ENCODE measurements around the gene TUBA8.
"Not testable (repeated sequence)": the region's sequence is repeated elsewhere in the genome, so short reads cannot be mapped to it uniquely, and the experiment has no call there.

Gene TUBA8

GRCh38 chr22:18091478-18091877, 19.1 kb upstream of the TUBA8 start:
- H3K27ac ChIP-seq (ENCODE audit: low read depth, low read length), result no peak overlapping the region
- no peak overlapping the region for H3K4me3 ChIP-seq (ENCODE audit: low read length)
- WGBS, result 90% methylated on average over 7 of the region's 7 CpGs
- H3K9ac ChIP-seq (ENCODE audit: low read depth, low read length), result no peak overlapping the region
- peaks cover 47% of the 10 kb centered on the region for H3K36me3 ChIP-seq (ENCODE audit: insufficient read depth, low read length)
- no peaks in the 10 kb centered on the region for H3K27me3 ChIP-seq (ENCODE audit: insufficient read depth, low read length)
- no peaks in the 10 kb centered on the region for H3K4me1 ChIP-seq (ENCODE audit: insufficient read depth, low read length)
- H3K9me3 ChIP-seq (ENCODE audit: insufficient read depth, low read depth, low read length), result 0 out of 2 replicates have a peak, but pooled peaks cover 2% of the 10 kb centered on the region

DNA sequence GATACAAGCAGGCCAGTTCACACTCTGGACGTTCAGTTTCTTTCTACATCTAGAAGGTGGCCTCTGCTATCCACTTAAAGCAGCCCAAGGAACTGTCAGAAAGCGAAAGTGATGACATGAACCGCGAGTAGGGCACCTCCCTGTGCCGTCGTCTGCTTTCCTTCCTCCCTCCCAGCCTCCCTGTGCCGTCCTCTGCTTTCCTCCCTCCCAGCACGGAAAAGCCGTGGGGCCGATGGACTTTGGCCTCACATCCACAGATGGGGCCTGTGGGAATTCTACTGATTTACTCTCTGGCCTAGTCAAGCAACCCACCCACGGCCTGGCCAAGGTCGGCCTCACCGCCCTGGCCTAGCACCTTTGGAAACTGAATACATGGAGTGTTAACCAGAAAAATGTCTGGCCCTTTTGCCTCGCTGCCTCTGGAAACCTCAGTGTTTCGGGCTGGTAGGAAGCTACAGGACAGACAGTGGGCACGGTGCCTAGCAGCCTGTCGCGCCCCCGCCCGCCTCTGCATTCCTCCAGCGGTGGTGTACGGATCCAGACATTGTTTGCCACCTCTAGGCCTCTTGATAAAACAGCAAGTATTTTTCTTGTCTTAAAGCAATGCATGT, 18.6 kb upstream of the TUBA8 start:
- 95% methylated on average over 22 of the region's 22 CpGs for WGBS

DNA sequence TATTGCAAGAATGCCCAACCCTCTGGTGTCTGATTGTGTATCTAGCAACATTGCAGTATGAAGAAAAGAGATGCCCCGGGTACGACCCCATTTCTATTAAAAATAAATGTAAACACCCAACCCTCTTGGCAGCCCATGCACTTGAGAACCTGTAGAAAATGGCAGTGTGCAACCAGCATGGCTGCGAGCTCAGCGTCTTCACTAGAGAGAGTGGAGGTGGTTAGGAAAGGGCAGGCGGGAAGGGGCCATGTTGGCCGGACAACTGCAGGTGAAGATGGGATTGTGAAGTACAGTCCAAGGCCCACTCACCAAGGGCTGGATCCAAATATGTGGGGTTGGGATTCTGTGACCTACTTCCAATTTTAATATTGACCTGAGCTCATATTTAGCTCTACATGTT, 16.9 kb upstream of the TUBA8 start:
- Histone ChIP-seq H3K4me1 (ENCODE audit: insufficient read depth, low read length) (no peaks in the 10 kb centered on the region), H3K9ac (ENCODE audit: low read depth, low read length) (no peak overlapping the region), H3K4me3 (ENCODE audit: low read length) (no peak overlapping the region), H3K36me3 (ENCODE audit: insufficient read depth, low read length) (peaks cover 28% of the 10 kb centered on the region), H3K9me3 (ENCODE audit: insufficient read depth, low read depth, low read length) (0 out of 2 replicates have a peak, but pooled peaks cover 2% of the 10 kb centered on the region), H3K27me3 (ENCODE audit: insufficient read depth, low read length) (no peaks in the 10 kb centered on the region), H3K27ac (ENCODE audit: low read depth, low read length) (no peak overlapping the region)
- 98% methylated on average over 4 of the region's 6 CpGs for WGBS

More for the DNA sequence above, 18.6 kb upstream of the TUBA8 start:
- Histone ChIP-seq H3K27me3 (ENCODE audit: insufficient read depth, low read length) (no peaks in the 10 kb centered on the region), H3K9ac (ENCODE audit: low read depth, low read length) (no peak overlapping the region), H3K27ac (ENCODE audit: low read depth, low read length) (no peak overlapping the region), H3K4me3 (ENCODE audit: low read length) (no peak overlapping the region), H3K9me3 (ENCODE audit: insufficient read depth, low read depth, low read length) (0 out of 2 replicates have a peak, but pooled peaks cover 2% of the 10 kb centered on the region), H3K36me3 (ENCODE audit: insufficient read depth, low read length) (peaks cover 45% of the 10 kb centered on the region), H3K4me1 (ENCODE audit: insufficient read depth, low read length) (no peaks in the 10 kb centered on the region)

- Histone ChIP-seq H3K36me3 (ENCODE audit: insufficient read depth, low read length) (peaks cover 16% of the 10 kb centered on the region), H3K9ac (ENCODE audit: low read depth, low read length) (no peak overlapping the region), H3K27me3 (ENCODE audit: insufficient read depth, low read length) (no peaks in the 10 kb centered on the region), H3K4me1 (ENCODE audit: insufficient read depth, low read length) (no peaks in the 10 kb centered on the region), H3K27ac (ENCODE audit: low read depth, low read length) (no peak overlapping the region), H3K4me3 (ENCODE audit: low read length) (no peak overlapping the region), H3K9me3 (ENCODE audit: insufficient read depth, low read depth, low read length) (0 out of 2 replicates have a peak, but pooled peaks cover 2% of the 10 kb centered on the region)
- 93% methylated on average over 8 of the region's 8 CpGs for WGBS
These were observed 15.4 kb upstream of the TUBA8 start for GRCh38 chr22:18095101-18095805.

DNA sequence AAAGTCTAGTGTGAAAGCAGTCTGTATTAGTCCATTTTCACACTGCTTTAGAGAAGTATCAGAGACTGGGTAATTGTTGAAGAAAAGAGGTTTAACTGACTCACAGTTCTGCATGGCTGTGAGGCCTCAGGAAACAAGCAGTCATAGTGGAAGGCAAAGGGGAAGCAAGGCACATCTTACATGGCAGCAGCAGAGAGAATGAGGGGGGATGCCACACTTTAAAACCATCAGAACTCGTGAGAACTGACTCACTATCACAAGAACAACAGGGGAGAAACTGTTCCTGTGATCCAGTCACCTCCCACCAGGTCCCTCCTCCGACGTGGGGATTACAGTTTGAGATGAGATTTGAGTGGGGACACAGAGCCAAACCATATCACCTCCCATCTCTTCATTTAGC, 13.8 kb upstream of the TUBA8 start:
- peaks cover 5% of the 10 kb centered on the region for H3K36me3 ChIP-seq (ENCODE audit: insufficient read depth, low read length)
- H3K4me3 ChIP-seq (ENCODE audit: low read length), result no peak overlapping the region
- no peak overlapping the region for H3K9ac ChIP-seq (ENCODE audit: low read depth, low read length)
- no peaks in the 10 kb centered on the region for H3K4me1 ChIP-seq (ENCODE audit: insufficient read depth, low read length)
- no peaks in the 10 kb centered on the region for H3K27me3 ChIP-seq (ENCODE audit: insufficient read depth, low read length)
- 100% methylated on average over 2 of the region's 3 CpGs for WGBS
- 0 out of 2 replicates have a peak, but pooled peaks cover 2% of the 10 kb centered on the region for H3K9me3 ChIP-seq (ENCODE audit: insufficient read depth, low read depth, low read length)
- H3K27ac ChIP-seq (ENCODE audit: low read depth, low read length), result no peak overlapping the region

- H3K9me3 ChIP-seq (ENCODE audit: insufficient read depth, low read depth, low read length), result no peaks in the 10 kb centered on the region
- H3K27ac ChIP-seq (ENCODE audit: low read depth, low read length), result no peak overlapping the region
- no peak overlapping the region for H3K9ac ChIP-seq (ENCODE audit: low read depth, low read length)
- no peak overlapping the region for H3K4me3 ChIP-seq (ENCODE audit: low read length)
- H3K4me1 ChIP-seq (ENCODE audit: insufficient read depth, low read length), result no peaks in the 10 kb centered on the region
- no peaks in the 10 kb centered on the region for H3K36me3 ChIP-seq (ENCODE audit: insufficient read depth, low read length)
- no peaks in the 10 kb centered on the region for H3K27me3 ChIP-seq (ENCODE audit: insufficient read depth, low read length)
- WGBS, result 94% methylated on average over 3 of the region's 3 CpGs
These were observed 9.8 kb upstream of the TUBA8 start for GRCh38 chr22:18100781-18101180.

DNA sequence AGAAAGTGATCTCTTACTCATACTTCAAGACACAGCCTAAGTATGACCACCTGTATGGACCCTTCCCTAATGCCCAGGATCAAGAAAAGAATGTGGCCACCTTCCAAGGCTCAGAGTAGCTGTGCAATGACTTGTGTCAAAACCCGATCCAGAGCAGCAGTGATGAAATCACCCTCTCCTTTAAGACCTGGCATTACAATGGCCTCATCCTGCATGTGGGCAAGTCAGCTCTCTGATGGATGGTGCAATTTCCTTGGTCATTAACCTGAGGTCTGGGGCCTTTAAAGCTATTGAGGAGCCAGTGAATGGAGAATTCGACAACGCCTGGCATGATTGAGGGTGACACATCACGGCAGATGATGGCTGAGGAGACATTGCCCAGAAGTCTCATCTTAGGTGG, 9.1 kb upstream of the TUBA8 start:
- H3K9me3 ChIP-seq (ENCODE audit: insufficient read depth, low read depth, low read length), result no peaks in the 10 kb centered on the region
- H3K9ac ChIP-seq (ENCODE audit: low read depth, low read length), result no peak overlapping the region
- 95% methylated on average over 4 of the region's 4 CpGs for WGBS
- no peaks in the 10 kb centered on the region for H3K36me3 ChIP-seq (ENCODE audit: insufficient read depth, low read length)
- H3K4me3 ChIP-seq (ENCODE audit: low read length), result no peak overlapping the region
- H3K27ac ChIP-seq (ENCODE audit: low read depth, low read length), result no peak overlapping the region
- no peaks in the 10 kb centered on the region for H3K4me1 ChIP-seq (ENCODE audit: insufficient read depth, low read length)
- H3K27me3 ChIP-seq (ENCODE audit: insufficient read depth, low read length), result no peaks in the 10 kb centered on the region; the same call in 1 of the 2 replicates

- H3K9ac ChIP-seq (ENCODE audit: low read depth, low read length), result no peak overlapping the region
- H3K27ac ChIP-seq (ENCODE audit: low read depth, low read length), result no peak overlapping the region
- WGBS, result 94% methylated on average over 13 of the region's 14 CpGs
- no peaks in the 10 kb centered on the region; the same call in 1 of the 2 replicates for H3K9me3 ChIP-seq (ENCODE audit: insufficient read depth, low read depth, low read length)
- no peaks in the 10 kb centered on the region for H3K4me1 ChIP-seq (ENCODE audit: insufficient read depth, low read length)
- H3K36me3 ChIP-seq (ENCODE audit: insufficient read depth, low read length), result no peaks in the 10 kb centered on the region
- H3K4me3 ChIP-seq (ENCODE audit: low read length), result no peak overlapping the region
- peaks cover 6% of the 10 kb centered on the region for H3K27me3 ChIP-seq (ENCODE audit: insufficient read depth, low read length)
These were observed 6.9 kb upstream of the TUBA8 start for GRCh38 chr22:18103527-18104269.

GRCh38 chr22:18104566-18104965, 6.0 kb upstream of the TUBA8 start:
- WGBS, result 90% methylated on average over 4 of the region's 4 CpGs
- Histone ChIP-seq H3K27ac (ENCODE audit: low read depth, low read length) (no peak overlapping the region), H3K36me3 (ENCODE audit: insufficient read depth, low read length) (no peaks in the 10 kb centered on the region), H3K27me3 (ENCODE audit: insufficient read depth, low read length) (peaks cover 11% of the 10 kb centered on the region), H3K9ac (ENCODE audit: low read depth, low read length) (no peak overlapping the region), H3K4me1 (ENCODE audit: insufficient read depth, low read length) (no peaks in the 10 kb centered on the region), H3K4me3 (ENCODE audit: low read length) (no peak overlapping the region), H3K9me3 (ENCODE audit: insufficient read depth, low read depth, low read length) (no peaks in the 10 kb centered on the region; the same call in 1 of the 2 replicates)

DNA sequence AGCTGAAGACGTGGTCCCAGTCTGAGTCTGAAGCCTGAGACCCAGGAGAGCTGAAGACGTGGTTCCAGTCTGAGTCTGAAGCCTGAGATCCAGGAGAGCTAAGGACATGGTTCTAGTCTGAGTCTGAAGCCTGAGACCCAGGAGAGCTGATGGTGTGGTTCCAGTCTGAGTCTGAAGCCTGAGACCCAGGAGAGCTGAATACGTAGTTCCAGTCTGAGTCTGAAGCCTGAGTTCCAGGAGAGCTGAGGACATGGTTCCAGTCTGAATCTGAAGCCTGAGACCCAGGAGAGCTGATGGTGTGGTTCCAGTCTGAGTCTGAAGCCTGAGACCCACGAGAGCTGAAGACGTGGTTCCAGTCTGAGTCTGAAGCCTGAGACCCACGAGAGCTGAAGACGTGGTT, 4.6 kb upstream of the TUBA8 start:
- WGBS, result 89% methylated on average over 5 of the region's 7 CpGs
- not testable (repeated sequence) for H3K4me3 ChIP-seq (ENCODE audit: low read length); H3K27ac ChIP-seq (ENCODE audit: low read depth, low read length); H3K4me1 ChIP-seq (ENCODE audit: insufficient read depth, low read length); H3K9me3 ChIP-seq (ENCODE audit: insufficient read depth, low read depth, low read length); H3K36me3 ChIP-seq (ENCODE audit: insufficient read depth, low read length); H3K9ac ChIP-seq (ENCODE audit: low read depth, low read length)
- H3K27me3 ChIP-seq (ENCODE audit: insufficient read depth, low read length), result peaks cover 26% of the 10 kb centered on the region
